Endothelial cell of umbilical vein (primary cell): Measurements from ENCODE around the gene RASD2. TPM values are rescaled to one million over a fixed set of nuclear protein-coding genes. Genes with fewer than 3 reads are reported as not detected.

Experiments used
- BruUV-seq: library from RNA; stranded (reverse); fragments of 400-500 nt; replicated peaks from 2 replicates; lab custom pipeline; 2021; lab: Mats Ljungman, UMichigan
- CTCF ChIA-PET: fragments of 300-600, 350-600 bp; sonication (Branson Sonifier 250); formaldehyde crosslinking; loops from one replicate; lab custom pipeline; 2021; ENCODE audit warnings: antibody characterized with exemption, inconsistent platforms; lab: Charles Lee
- POLR2A ChIA-PET: fragments of 300-600, 350-600 bp; sonication (Branson Sonifier 250); formaldehyde crosslinking; loops from one replicate; lab custom pipeline; 2021; ENCODE audit warnings: antibody characterized with exemption, inconsistent platforms; lab: Charles Lee
- DNase-seq: peaks from one replicate; pipeline ENCODE4 v3.0.0-alpha.2; 2011; ENCODE audit warnings: low read depth, low spot score
- FAIRE-seq: peaks from 2 replicates; lab custom pipeline; 2011; peaks lifted over from hg19 to GRCh38; lab: Jason Lieb, UNC
- H2AFZ ChIP-seq: 2 replicates; pipeline ENCODE4 v1.6.0; 2012; ENCODE audit warnings: low read depth, low read length, control low read depth, inconsistent platforms
- H3K27ac ChIP-seq: 2 replicates; pipeline ENCODE4 v1.5.1; 2011; ENCODE audit warnings: low read depth, mild to moderate bottlenecking, control low read depth, low read length, moderate library complexity; ENCODE audit not compliant: insufficient read depth
- H3K27me3 ChIP-seq, 2 experiments: 2 replicates each; pipeline versions ENCODE4 v1.6.0 to v1.6.1; 2011; ENCODE audit warnings: low read length in 2 of 2, mixed read lengths in 1 of 2; ENCODE audit not compliant: control insufficient read depth in 2 of 2, insufficient read depth in 2 of 2
- H3K36me3 ChIP-seq, 2 experiments: 2 replicates in 1 of 2; 3 replicates in 1 of 2; pipeline ENCODE4 v1.5.1; 2011; ENCODE audit warnings: low read length in 2 of 2, mild to moderate bottlenecking in 1 of 2, moderate library complexity in 1 of 2; ENCODE audit not compliant: control insufficient read depth in 2 of 2, insufficient read depth in 2 of 2; ENCODE audit errors: extremely low read depth in 1 of 2
- H3K4me1 ChIP-seq: 3 replicates; pipeline ENCODE4 v1.5.1; 2011; ENCODE audit warnings: mild to moderate bottlenecking, low read length; ENCODE audit not compliant: control insufficient read depth, insufficient read depth; ENCODE audit errors: extremely low read depth
- H3K4me2 ChIP-seq: 2 replicates; pipeline ENCODE4 v1.6.1; 2011; ENCODE audit warnings: low read length, control low read depth, mixed read lengths; ENCODE audit not compliant: insufficient read depth
- H3K4me3 ChIP-seq, 3 experiments: fragments of 200-600 bp in 1 of 3; sonication (generic), shearing (Covaris generic) in 1 of 3; replicated peaks in 1 of 3; 2 replicates each; pipeline ENCODE4 v1.5.1; 2011 to 2016; ENCODE audit warnings: control low read depth in 3 of 3, low read length in 3 of 3, mild to moderate bottlenecking in 2 of 3, inconsistent platforms in 1 of 3, low read depth in 1 of 3, moderate library complexity in 1 of 3; ENCODE audit not compliant: insufficient read depth in 1 of 3
- H3K79me2 ChIP-seq: 2 replicates; pipeline ENCODE4 v1.6.0; 2012; ENCODE audit warnings: low read length, inconsistent platforms; ENCODE audit not compliant: control insufficient read depth, insufficient read depth
- H3K9ac ChIP-seq: replicated peaks from 2 replicates; pipeline ENCODE3; 2011; ENCODE audit warnings: low read length, control low read depth; ENCODE audit not compliant: insufficient read depth; ENCODE audit errors: extremely low read depth
- H3K9me1 ChIP-seq: replicated peaks from 3 replicates; pipeline ENCODE4 v1.6.0; 2011; ENCODE audit warnings: mild to moderate bottlenecking, low read length; ENCODE audit not compliant: control insufficient read depth, insufficient read depth; ENCODE audit errors: extremely low read depth
- H3K9me3 ChIP-seq: replicated peaks from 2 replicates; pipeline ENCODE4 v1.5.1; 2012; ENCODE audit warnings: low read length, inconsistent platforms; ENCODE audit not compliant: control insufficient read depth, insufficient read depth
- H4K20me1 ChIP-seq: replicated peaks from 2 replicates; pipeline ENCODE3; 2011; ENCODE audit warnings: mild to moderate bottlenecking, low read length; ENCODE audit not compliant: control insufficient read depth, insufficient read depth; ENCODE audit errors: extremely low read depth
- CTCF ChIP-seq, 2 donors: IDR thresholded peaks; 1 replicate in 1 of 2; 2 replicates in 1 of 2; pipeline ENCODE4 v1.5.1; 2011; ENCODE audit warnings: low read length in 2 of 2, mild to moderate bottlenecking in 2 of 2, moderate library complexity in 2 of 2, control low read depth in 1 of 2, inconsistent platforms in 1 of 2, low read depth in 1 of 2; ENCODE audit not compliant: insufficient read depth in 1 of 2; ENCODE audit errors: extremely low read depth in 1 of 2
- EZH2 ChIP-seq: IDR thresholded peaks from 2 replicates; pipeline ENCODE4 v1.6.1; 2012; ENCODE audit warnings: borderline replicate concordance, low read depth, mild to moderate bottlenecking, moderate library complexity, low read length, inconsistent platforms; ENCODE audit not compliant: severe bottlenecking
- FOS ChIP-seq: IDR thresholded peaks from 2 replicates; pipeline ENCODE4 v1.6.1; 2011; ENCODE audit warnings: mild to moderate bottlenecking, low read length, moderate library complexity, borderline replicate concordance; ENCODE audit not compliant: insufficient read depth
- GATA2 ChIP-seq: IDR thresholded peaks from 2 replicates; pipeline ENCODE4 v1.7.0; 2011; ENCODE audit warnings: low read depth, mild to moderate bottlenecking, moderate library complexity, mixed read lengths, low read length; ENCODE audit not compliant: insufficient read length, insufficient read depth
- JUN ChIP-seq: IDR thresholded peaks from 2 replicates; pipeline ENCODE4 v1.6.1; 2011; ENCODE audit warnings: borderline replicate concordance, low read depth; ENCODE audit not compliant: insufficient read length, insufficient read depth
- MAX ChIP-seq: IDR thresholded peaks from 2 replicates; pipeline ENCODE4 v1.6.1; 2011; ENCODE audit not compliant: insufficient read depth, insufficient read length
- MYC ChIP-seq: IDR thresholded peaks from one replicate; pipeline ENCODE4 v1.6.1; 2011; ENCODE audit warnings: mild to moderate bottlenecking, low read depth, low read length
- POLR2A ChIP-seq: IDR thresholded peaks from 2 replicates; pipeline ENCODE4 v1.6.1; 2012; ENCODE audit warnings: low read depth, mild to moderate bottlenecking, control low read depth, low read length
- POLR2AphosphoS5 ChIP-seq: IDR thresholded peaks from 2 replicates; pipeline ENCODE4 v1.6.1; 2012; ENCODE audit warnings: low read depth, mild to moderate bottlenecking, control low read depth, low read length, moderate library complexity; ENCODE audit not compliant: insufficient read depth
- dilution Hi-C: fragments of 300-500 bp; cut with MboI; formaldehyde crosslinking; loops from one replicate; pipeline ENCODE4 v1.15.0; 2019; ENCODE audit warnings: low sequenced_read_pairs; ENCODE audit not compliant: extremely low pct_ligation_motif_present
- intact Hi-C: fragments of 100-400 bp; cut with micrococcal nuclease; formaldehyde crosslinking; loops from one replicate; pipeline ENCODE4 v1.10.0; 2022
- polyA plus RNA-seq, 4 experiments: library from polyadenylated mRNA; depleted of rRNA in 3 of 4; stranded (reverse) in 3 of 4; unstranded in 1 of 4; fragments of >200 nt; gene quantifications; 2 replicates each; pipeline versions ENCODE4 v1.2.1 to v1.2.3, GENCODE V29; 2011 to 2012; ENCODE audit warnings: missing spikeins in 1 of 4
- total RNA-seq: library from RNA; stranded (reverse); gene quantifications from 2 replicates; pipeline ENCODE4 v1.2.3, GENCODE V29; 2021

Gene RASD2
- total and polyA plus RNA-seq, 2 donors (not counting 3 experiments of a cell fraction or from before 2014, with no cell fraction given), result not detected

GRCh38 chr22:35534091-35534490 lies 6.5 kb upstream of the RASD2 start:
- H3K9me3 ChIP-seq, result no peaks in the 10 kb centered on the region
- H3K79me2 ChIP-seq, result no peaks in the 10 kb centered on the region
- intact Hi-C loops, result no loop called here
- H2AFZ ChIP-seq, result no peak overlapping the region
- peaks cover 0 to 4% of the 10 kb centered on the region in 2 experiments for H3K27me3 ChIP-seq
- no peak overlapping the region for H3K9ac ChIP-seq
- peaks cover 5% of the 10 kb centered on the region for H3K4me1 ChIP-seq
- no peak overlapping the region for H3K4me2 ChIP-seq
- H3K36me3 ChIP-seq, result no peaks in the 10 kb centered on the region
- H3K27ac ChIP-seq, result no peak overlapping the region
- ChIA-PET POLR2A (interaction anchor here (0.6 kb wide), 1 partner anchor 56 kb away, joined by 5 read pairs; no protein-coding TSS in a partner anchor), CTCF (interaction anchor here (1.4 to 2.3 kb wide), 2 partner anchors 63 to 103 kb away, joined by 4 to 6 read pairs; no protein-coding TSS in a partner anchor)
- no peaks in the 10 kb centered on the region for H3K9me1 ChIP-seq
- no TSS peak for BruUV-seq
- DNase-seq, result no peak
- no peak overlapping the region for H3K4me3 ChIP-seq
- dilution Hi-C loops, result no loop called here
- no peak for FAIRE-seq
- no peaks in the 10 kb centered on the region for H4K20me1 ChIP-seq
- no peak for TF ChIP-seq GATA2
- TF ChIP-seq FOS, result no peak
- no peak for TF ChIP-seq MAX
- no peak for TF ChIP-seq POLR2A
- no peak for TF ChIP-seq JUN
- TF ChIP-seq EZH2, result no peak
- TF ChIP-seq CTCF (IDR thresholded peaks at IDR 0.05; ENCODE audit: extremely low read depth in 1 of 2, insufficient read depth in 1 of 2, low read depth in 1 of 2, low read length in 2 of 2), result no peak
- TF ChIP-seq POLR2AphosphoS5, result no peak
- no peak for TF ChIP-seq MYC
